Measurements from ENCODE around the gene BCKDHA. TPM values are rescaled to one million over a fixed set of nuclear protein-coding genes. Genes with fewer than 3 reads are reported as not detected.
"Not testable (repeated sequence)": the region's sequence is repeated elsewhere in the genome, so short reads cannot be mapped to it uniquely, and the experiment has no call there.

The BCKDHA gene
- total RNA-seq, 4 donors from 2014 or later: 18.2 to 36.7 (median 21.6) TPM

GRCh38 chr19:41428481-41428859 lies 30.9 kb downstream of the BCKDHA start:
- Histone ChIP-seq H3K36me3 (no peaks in the 10 kb centered on the region), H3K4me3 (peak overlapping the region in 1 of 2 donors; percentile 42), H3K27me3 (no peaks in the 10 kb centered on the region), H3K27ac (peak overlapping the region; percentile 86 to 87), H3K4me1 (peaks cover 4 to 9% of the 10 kb centered on the region in 2 donors), H3K9me3 (no peaks in the 10 kb centered on the region)
- no peak for TF ChIP-seq CTCF (IDR thresholded peaks at IDR 0.05)
- no peak for TF ChIP-seq POLR2A (IDR thresholded peaks at IDR 0.05)
- DNase-seq: no peak
- intact Hi-C loops (cut with DNase I; ENCODE audit: low total_unique reads): no loop called here

DNA sequence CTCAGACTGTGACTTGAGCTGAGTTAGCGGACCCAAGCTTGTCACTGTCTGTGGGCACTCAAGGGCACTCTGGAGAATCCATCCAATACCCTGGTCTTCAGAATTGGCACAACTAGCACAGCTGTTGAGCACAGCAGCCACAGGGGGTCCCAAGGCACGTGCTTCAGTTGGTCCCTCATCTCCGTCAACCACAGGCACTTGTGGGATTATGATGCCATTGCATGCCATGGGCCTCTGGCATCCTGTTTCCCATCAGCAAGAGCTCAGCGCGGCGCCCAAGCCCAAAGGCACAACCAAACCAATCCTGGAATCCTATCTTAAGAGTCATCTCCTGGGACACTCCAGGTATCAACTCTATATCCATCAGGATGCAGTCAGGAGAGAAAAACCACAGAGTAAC lies 33.3 kb downstream of the BCKDHA start:
- Histone ChIP-seq H3K27ac (no peak overlapping the region), H3K36me3 (no peaks in the 10 kb centered on the region), H3K4me1 (peaks cover 4 to 9% of the 10 kb centered on the region in 2 donors), H3K4me3 (no peak overlapping the region), H3K27me3 (no peaks in the 10 kb centered on the region), H3K9me3 (no peaks in the 10 kb centered on the region)
- TF ChIP-seq POLR2A (IDR thresholded peaks at IDR 0.05) (no peak), CTCF (IDR thresholded peaks at IDR 0.05) (no peak)
- intact Hi-C loops (cut with DNase I; ENCODE audit: low total_unique reads): no loop called here
- no peak for DNase-seq

DNA sequence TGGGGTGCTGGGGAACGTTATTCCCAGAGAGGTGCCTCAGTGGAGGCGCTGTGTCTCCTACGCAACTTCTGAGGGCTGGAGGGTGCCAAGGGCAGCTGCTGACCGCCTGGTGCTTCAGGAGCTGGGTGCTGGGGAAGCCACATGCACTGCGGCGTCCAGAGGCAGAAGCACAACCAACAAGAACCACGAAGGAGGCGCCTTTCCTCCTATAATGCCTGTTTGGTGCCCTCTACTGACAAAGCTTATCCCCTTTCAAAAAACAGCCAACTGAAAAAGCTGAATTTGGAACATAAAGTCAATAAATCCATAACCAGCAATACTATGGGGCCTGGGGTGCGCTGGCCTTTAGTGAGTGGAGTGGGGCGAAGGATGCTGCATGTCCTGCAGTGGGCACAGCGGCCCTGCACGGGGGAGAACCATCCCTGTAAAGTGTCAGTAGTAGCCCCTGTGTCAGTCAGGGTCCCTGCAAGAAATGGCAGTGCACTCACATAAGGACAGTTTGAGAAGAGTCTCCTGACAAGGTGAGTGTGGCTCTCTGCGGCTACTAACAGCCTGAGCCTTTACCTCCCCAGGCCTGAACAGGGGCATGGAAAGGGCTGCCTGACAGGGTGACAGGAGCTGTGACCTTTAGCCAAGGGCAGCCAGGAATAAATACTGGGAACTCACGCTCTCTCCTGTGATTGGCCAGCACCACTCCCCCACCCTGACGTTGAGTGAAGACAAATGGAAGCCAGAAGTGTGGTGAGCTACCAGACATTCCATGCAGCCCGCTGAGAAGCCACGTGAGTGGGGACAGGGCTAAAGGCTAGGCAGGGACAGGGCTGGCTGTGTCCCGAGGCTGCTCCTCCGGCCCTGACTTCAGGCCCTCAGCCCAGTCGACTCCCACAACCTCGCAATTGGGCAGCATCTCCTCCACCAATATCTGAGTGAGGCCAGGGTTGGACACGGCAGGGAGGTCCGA lies 34.1 kb downstream of the BCKDHA start:
- no peak for DNase-seq
- Histone ChIP-seq H3K36me3 (no peaks in the 10 kb centered on the region), H3K27me3 (no peaks in the 10 kb centered on the region)

GRCh38 chr19:41433171-41433570 lies 35.6 kb downstream of the BCKDHA start:
- Histone ChIP-seq H3K4me1 (no peaks in the 10 kb centered on the region), H3K36me3 (no peaks in the 10 kb centered on the region), H3K4me3 (no peak overlapping the region), H3K27me3 (no peaks in the 10 kb centered on the region), H3K27ac (no peak overlapping the region), H3K9me3 (no peaks in the 10 kb centered on the region)
- no peak for TF ChIP-seq POLR2A (IDR thresholded peaks at IDR 0.05)
- no peak for TF ChIP-seq CTCF (IDR thresholded peaks at IDR 0.05)
- intact Hi-C loops (cut with DNase I; ENCODE audit: low total_unique reads): no loop called here
- no peak for DNase-seq

More for the DNA sequence above, 34.1 kb downstream of the BCKDHA start:
- peaks cover 0 to 2% of the 10 kb centered on the region in 2 donors for H3K4me1 ChIP-seq
- TF ChIP-seq CTCF (IDR thresholded peaks at IDR 0.05): no peak
- TF ChIP-seq POLR2A (IDR thresholded peaks at IDR 0.05): no peak
- H3K27ac ChIP-seq: no peak overlapping the region
- H3K4me3 ChIP-seq: no peak overlapping the region
- H3K9me3 ChIP-seq: no peaks in the 10 kb centered on the region
- intact Hi-C loops (cut with DNase I; ENCODE audit: low total_unique reads): no loop called here

- no peak for DNase-seq
- intact Hi-C loops (cut with DNase I; ENCODE audit: low total_unique reads): no loop called here
Measured at GRCh38 chr19:41434450-41434849, 36.8 kb downstream of the BCKDHA start.

GRCh38 chr19:41435376-41435775 lies 37.8 kb downstream of the BCKDHA start:
- H3K4me3 ChIP-seq; H3K27ac ChIP-seq; H3K9me3 ChIP-seq; H3K36me3 ChIP-seq; H3K4me1 ChIP-seq; H3K27me3 ChIP-seq; DNase-seq; intact Hi-C loops (cut with DNase I; ENCODE audit: low total_unique reads): not testable (repeated sequence)

More at GRCh38 chr19:41434450-41434849, 36.8 kb downstream of the BCKDHA start:
- H3K27me3 ChIP-seq: no peaks in the 10 kb centered on the region
- TF ChIP-seq CTCF (IDR thresholded peaks at IDR 0.05): no peak
- TF ChIP-seq POLR2A (IDR thresholded peaks at IDR 0.05): no peak
- no peaks in the 10 kb centered on the region for H3K9me3 ChIP-seq
- no peak overlapping the region for H3K27ac ChIP-seq
- no peaks in the 10 kb centered on the region for H3K36me3 ChIP-seq
- no peak overlapping the region for H3K4me3 ChIP-seq
- no peaks in the 10 kb centered on the region for H3K4me1 ChIP-seq
